SK-N-MC (cell line): ENCODE measurements around the gene DZIP1.

Experiments
- DNase-seq: peaks from one replicate; pipeline ENCODE4 v3.0.0-alpha.2; 2011; ENCODE audit warnings: low read depth, low spot score
- H3K27ac ChIP-seq: fragments of 200-600 bp; sonication (generic); 2 replicates; pipeline ENCODE4 v1.5.1; 2016; ENCODE audit warnings: mixed run types
- H3K36me3 ChIP-seq: fragments of 200-600 bp; sonication (generic); 2 replicates; pipeline ENCODE4 v1.6.1; 2017; ENCODE audit warnings: antibody characterized with exemption, low read length, mixed read lengths; ENCODE audit not compliant: insufficient read depth
- H3K4me3 ChIP-seq: fragments of 200-600 bp; sonication (generic); 2 replicates; pipeline ENCODE4 v1.5.1; 2016
- H3K9ac ChIP-seq: fragments of 200-600 bp; sonication (generic); 2 replicates; pipeline ENCODE4 v1.8.0; 2017; ENCODE audit warnings: mixed run types, mixed read lengths; ENCODE audit not compliant: insufficient read length
- H3K9me3 ChIP-seq: fragments of 200-600 bp; sonication (generic); 2 replicates; pipeline ENCODE4 v1.6.1; 2017; ENCODE audit warnings: low read depth, mild to moderate bottlenecking, antibody characterized with exemption, low read length, moderate library complexity, mixed read lengths
- EZH2 ChIP-seq: fragments of 200-600 bp; sonication (generic); IDR thresholded peaks from one replicate; pipeline ENCODE4 v1.6.1; 2017; ENCODE audit warnings: antibody characterized with exemption
- FOXP2 ChIP-seq: optimal IDR thresholded peaks from 2 replicates; pipeline ENCODE3; 2011; ENCODE audit warnings: mild to moderate bottlenecking, moderate library complexity; ENCODE audit not compliant: insufficient read depth; ENCODE audit errors: extremely low read length, control extremely low read depth
- POLR2AphosphoS5 ChIP-seq: IDR thresholded peaks from 2 replicates; pipeline ENCODE4 v1.6.1; 2012; ENCODE audit warnings: mild to moderate bottlenecking, low read depth, low read length, borderline replicate concordance

The DZIP1 gene

GRCh38 chr13:95630593-95630992 is 13.9 kb downstream of the DZIP1 start:
- Histone ChIP-seq H3K9me3 (no peaks in the 10 kb centered on the region), H3K27ac (no peak overlapping the region), H3K4me3 (no peak overlapping the region), H3K36me3 (no peaks in the 10 kb centered on the region), H3K9ac (no peak overlapping the region)
- DNase-seq, result no peak
- TF ChIP-seq EZH2 (no peak), POLR2AphosphoS5 (no peak), FOXP2 (no peak)

DNA sequence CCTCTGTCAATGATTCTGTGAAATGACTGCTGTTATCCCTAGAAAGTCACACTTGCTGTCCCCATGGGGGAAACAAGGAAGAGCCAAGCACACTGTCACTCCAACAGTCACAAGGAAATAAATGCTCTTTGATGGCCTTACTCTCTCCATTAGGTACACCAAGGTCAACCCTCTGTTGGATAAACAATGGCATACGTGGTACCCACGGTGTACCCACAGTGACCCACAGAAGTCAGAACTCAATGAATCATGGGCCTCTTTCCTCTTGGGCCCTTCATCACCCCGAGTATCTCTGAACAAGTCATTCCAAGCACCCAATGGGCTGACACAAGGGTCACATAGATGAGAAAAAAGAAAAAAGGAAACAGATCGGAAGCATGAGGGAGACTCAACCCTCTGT is 15.4 kb downstream of the DZIP1 start:
- TF ChIP-seq FOXP2 (no peak), EZH2 (no peak), POLR2AphosphoS5 (no peak)
- Histone ChIP-seq H3K27ac (no peak overlapping the region), H3K36me3 (no peaks in the 10 kb centered on the region), H3K9ac (no peak overlapping the region), H3K4me3 (no peak overlapping the region), H3K9me3 (no peaks in the 10 kb centered on the region)
- no peak for DNase-seq

- Histone ChIP-seq H3K36me3 (no peaks in the 10 kb centered on the region), H3K27ac (no peak overlapping the region), H3K9me3 (no peaks in the 10 kb centered on the region), H3K4me3 (no peak overlapping the region), H3K9ac (no peak overlapping the region)
- no peak for DNase-seq
- TF ChIP-seq POLR2AphosphoS5 (no peak), EZH2 (no peak), FOXP2 (no peak)
Measured at GRCh38 chr13:95628488-95628887, 16.0 kb downstream of the DZIP1 start.

- no peak for DNase-seq
- no peaks in the 10 kb centered on the region for H3K9me3 ChIP-seq
- no peak overlapping the region for H3K4me3 ChIP-seq
- TF ChIP-seq EZH2 (no peak), POLR2AphosphoS5 (no peak), FOXP2 (no peak)
- no peak overlapping the region for H3K27ac ChIP-seq
- H3K9ac ChIP-seq, result no peak overlapping the region
- H3K36me3 ChIP-seq, result no peaks in the 10 kb centered on the region
Measured at GRCh38 chr13:95627590-95627989, 16.9 kb downstream of the DZIP1 start.

GRCh38 chr13:95626768-95627167 is 17.7 kb downstream of the DZIP1 start:
- Histone ChIP-seq H3K36me3 (no peaks in the 10 kb centered on the region), H3K9ac (no peak overlapping the region), H3K4me3 (no peak overlapping the region), H3K9me3 (no peaks in the 10 kb centered on the region), H3K27ac (no peak overlapping the region)
- no peak for DNase-seq
- no peak for TF ChIP-seq FOXP2
- no peak for TF ChIP-seq POLR2AphosphoS5
- no peak for TF ChIP-seq EZH2

GRCh38 chr13:95624020-95624419 is 20.5 kb downstream of the DZIP1 start:
- no peak overlapping the region for H3K27ac ChIP-seq
- H3K36me3 ChIP-seq, result no peaks in the 10 kb centered on the region
- H3K9me3 ChIP-seq, result no peaks in the 10 kb centered on the region
- peak; percentile 3 for DNase-seq
- H3K9ac ChIP-seq, result no peak overlapping the region
- H3K4me3 ChIP-seq, result no peak overlapping the region
- TF ChIP-seq FOXP2 (no peak), EZH2 (no peak)

DNA sequence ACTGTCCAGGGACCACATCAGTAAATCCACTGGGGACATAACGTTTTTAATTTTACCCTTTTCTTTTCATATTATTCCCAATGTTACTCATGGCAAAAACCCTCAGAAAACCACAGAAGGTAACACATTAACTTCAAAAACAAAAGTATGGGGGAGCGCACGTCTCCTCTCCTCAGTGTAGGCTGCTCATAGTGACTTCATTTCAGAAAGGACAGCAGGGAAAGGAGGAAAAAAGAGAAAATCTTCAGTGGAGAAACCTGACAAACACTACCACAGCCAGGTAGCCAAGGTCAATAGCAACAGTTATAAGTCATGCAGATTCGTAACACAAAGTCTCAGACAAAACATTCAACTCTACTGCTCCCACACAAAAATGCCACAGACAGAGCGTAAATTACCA is 21.4 kb downstream of the DZIP1 start:
- no peak for TF ChIP-seq EZH2
- TF ChIP-seq POLR2AphosphoS5, result no peak
- TF ChIP-seq FOXP2, result no peak
- Histone ChIP-seq H3K36me3 (no peaks in the 10 kb centered on the region), H3K9ac (no peak overlapping the region), H3K27ac (no peak overlapping the region), H3K4me3 (no peak overlapping the region), H3K9me3 (no peaks in the 10 kb centered on the region)
- no peak for DNase-seq

- H3K4me3 ChIP-seq, result no peak overlapping the region
- no peaks in the 10 kb centered on the region for H3K36me3 ChIP-seq
Measured at GRCh38 chr13:95620825-95621498, 23.5 kb downstream of the DZIP1 start.

More at GRCh38 chr13:95620825-95621498, 23.5 kb downstream of the DZIP1 start:
- Histone ChIP-seq H3K9ac (no peak overlapping the region), H3K9me3 (no peaks in the 10 kb centered on the region), H3K27ac (no peak overlapping the region)
- no peak for DNase-seq
- TF ChIP-seq EZH2 (no peak), FOXP2 (no peak), POLR2AphosphoS5 (no peak)
